Stimulated activated CD8-positive, alpha-beta memory T cell treated with anti-CD3 and anti-CD28 coated beads, Interleukin-4, amount 100 ng/mL, for 24 hours (primary cell): ENCODE results near the gene CX3CR1.
A peak's percentile ranks its signal among the peaks of the same experiment; 100 is the strongest.

Source experiments
- DNase-seq: peaks from one replicate; pipeline ENCODE4 v3.0.0-alpha.2; 2020; ENCODE audit warnings: low read depth

CX3CR1 gene

DNA sequence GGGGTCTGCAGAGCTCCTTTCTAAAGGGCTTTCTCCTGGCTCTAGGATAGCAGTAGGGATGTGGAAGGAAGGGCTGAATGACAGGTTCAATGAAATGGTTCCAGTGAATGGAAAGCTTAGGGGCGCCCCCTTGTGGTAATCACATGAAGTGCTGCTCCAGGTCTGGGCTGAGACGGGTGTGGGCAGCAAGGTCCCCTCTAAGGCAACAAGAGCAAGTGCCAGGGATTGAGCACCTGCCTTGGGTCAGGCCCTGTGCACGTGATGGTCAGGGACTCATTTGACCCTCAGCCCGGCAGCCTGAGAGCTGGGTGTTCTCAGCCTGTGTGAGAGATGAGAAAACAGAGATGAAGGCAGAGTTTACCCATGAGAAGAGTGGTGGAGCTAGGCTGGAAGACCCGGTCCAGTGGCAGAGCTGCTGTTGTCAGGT, 12.1 kb upstream of the CX3CR1 start:
- DNase-seq: peak; percentile 52

DNA sequence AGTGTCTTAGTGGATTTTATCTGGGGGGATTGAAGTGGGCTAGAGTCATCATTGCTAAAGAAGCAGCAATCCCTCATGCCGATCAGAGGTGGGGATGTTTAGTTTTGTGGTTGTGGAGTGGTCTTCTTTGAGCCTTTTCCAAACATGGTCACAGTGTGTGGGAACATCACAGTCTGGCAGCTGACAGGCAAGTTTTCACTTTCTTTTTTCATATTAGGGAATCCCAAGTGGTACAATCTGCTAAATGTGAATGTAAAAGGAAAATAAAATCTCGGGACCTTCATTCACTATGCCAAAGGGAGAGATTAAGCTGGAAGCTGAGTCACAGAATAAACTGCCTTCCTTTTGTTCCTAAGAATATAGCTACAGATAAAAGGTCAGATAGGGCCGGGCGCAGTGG, 10.4 kb upstream of the CX3CR1 start:
- no peak for DNase-seq

DNA sequence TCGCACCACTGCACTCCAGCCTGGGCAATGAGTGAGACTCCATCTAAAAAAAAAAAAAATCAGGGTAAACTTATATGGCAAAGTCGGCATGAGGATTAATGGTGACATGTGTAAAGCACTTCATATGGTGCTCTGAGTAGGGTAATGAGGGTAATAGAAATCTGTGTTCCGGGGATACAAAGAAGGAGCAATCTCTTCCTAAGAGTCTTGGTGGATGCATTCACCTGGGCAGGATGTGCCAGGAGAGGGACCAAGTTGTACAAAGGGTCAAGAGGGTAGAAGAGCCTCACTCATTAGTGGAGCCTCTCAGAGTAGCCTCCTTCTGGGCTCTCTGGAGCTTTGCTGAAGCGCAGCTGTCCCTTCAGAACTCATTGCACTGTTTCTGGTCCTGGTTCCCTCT, 9.3 kb upstream of the CX3CR1 start:
- no peak for DNase-seq

GRCh38 chr3:39288300-39288808, 8.5 kb upstream of the CX3CR1 start:
- DNase-seq: peak; percentile 75

GRCh38 chr3:39287216-39288164, 7.7 kb upstream of the CX3CR1 start:
- DNase-seq: no peak

GRCh38 chr3:39286771-39287170, 6.9 kb upstream of the CX3CR1 start:
- no peak for DNase-seq

DNA sequence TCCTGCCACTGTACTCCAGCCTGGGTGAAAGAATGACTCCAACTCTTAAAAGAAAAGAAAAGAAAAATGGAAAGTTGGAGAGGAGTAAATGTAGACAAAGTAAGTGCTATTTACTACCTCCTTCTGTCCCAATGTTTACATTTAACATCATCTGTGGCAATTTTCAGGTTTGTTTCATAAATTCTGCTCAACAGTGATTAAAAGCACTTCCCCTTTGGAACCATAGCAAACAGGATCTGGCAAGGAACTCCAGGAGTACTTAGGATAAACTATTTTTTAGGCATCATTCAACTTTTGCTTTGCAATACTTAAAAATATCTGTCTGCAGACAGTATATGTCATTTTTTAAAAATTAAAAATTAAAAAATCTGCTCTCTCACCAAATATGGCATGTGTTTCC, 5.5 kb upstream of the CX3CR1 start:
- DNase-seq: no peak

GRCh38 chr3:39284457-39284881, 4.6 kb upstream of the CX3CR1 start:
- DNase-seq: no peak

GRCh38 chr3:39282057-39282456, 2.2 kb upstream of the CX3CR1 start:
- DNase-seq: no peak

- no peak for DNase-seq
Observed at GRCh38 chr3:39281533-39281932, 1.7 kb upstream of the CX3CR1 start.

DNA sequence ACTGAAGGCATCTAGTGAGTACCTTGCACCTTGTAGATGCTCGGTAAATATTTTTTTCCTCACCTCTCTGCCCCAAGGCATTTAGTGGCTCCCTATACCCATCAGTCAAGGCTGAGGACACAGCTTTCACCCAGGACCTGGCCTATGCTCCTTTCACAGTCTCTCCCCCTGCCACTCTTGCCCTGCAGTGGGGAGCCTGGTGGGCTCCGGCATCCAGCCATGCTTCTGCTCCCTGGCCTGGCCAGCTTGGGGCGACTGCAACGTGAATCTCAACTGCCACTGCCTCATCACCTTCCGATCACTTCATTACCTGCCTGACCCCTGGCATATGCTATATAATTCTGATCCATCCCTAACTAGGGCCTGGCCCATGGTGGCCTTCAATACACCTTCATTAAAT, 735 bp upstream of the CX3CR1 start:
- no peak for DNase-seq

- no peak for DNase-seq
Observed at GRCh38 chr3:39278616-39278935, 1.3 kb downstream of the CX3CR1 start.

DNA sequence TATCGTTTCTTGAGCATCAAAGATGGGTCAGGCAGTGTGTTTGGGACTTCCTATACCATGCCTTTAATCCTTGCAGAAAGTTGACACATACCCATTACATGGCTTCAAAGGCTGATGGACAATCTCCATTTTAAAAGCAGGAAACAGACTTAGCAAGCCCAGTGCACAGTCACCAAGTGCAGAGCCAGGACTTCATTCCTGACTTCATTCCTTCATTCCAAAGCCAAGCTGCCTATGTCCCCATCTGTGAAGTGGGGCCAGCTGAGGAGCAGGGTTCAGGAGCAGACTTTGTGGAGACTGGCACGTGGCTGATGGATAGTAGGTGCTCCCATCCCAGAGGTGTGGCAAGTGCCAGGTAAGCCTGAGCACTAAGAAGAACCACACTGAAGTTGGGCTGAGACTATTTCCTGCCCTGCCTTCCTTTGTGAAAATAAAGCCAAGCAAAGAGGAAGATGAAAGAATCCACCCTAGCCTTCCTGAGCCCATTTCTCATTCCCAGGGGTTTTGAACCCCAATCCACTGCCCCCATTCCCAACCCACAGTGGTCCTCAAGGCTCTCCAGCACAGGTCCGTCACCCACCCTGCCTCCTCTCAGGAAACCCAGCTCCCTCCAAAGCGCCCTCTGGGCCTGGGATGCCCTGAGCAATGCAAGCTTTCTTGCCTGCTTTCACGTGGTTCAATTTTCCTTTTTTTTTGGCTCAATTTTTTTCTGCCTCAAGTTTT, 1.8 kb downstream of the CX3CR1 start:
- no peak for DNase-seq

DNA sequence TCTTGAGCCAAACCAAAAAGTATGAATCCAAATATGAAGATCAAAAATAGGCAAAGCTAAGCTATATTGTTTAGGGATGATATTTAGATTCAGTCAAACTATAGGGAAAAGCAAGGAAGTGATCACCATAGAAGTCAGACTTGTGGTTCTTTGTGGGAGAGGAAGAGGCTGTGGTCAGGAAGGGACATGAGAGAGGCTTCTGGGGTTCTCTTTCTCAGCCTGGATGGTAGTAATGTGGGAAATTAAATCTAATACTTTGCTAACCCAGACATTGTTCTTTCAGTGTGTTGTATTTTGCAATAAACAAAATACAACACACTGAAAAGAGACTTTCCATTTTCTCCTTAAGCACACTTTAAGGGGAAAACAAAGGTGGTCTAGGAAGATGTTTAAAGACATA, 3.1 kb downstream of the CX3CR1 start:
- DNase-seq: no peak

- no peak for DNase-seq
Observed at GRCh38 chr3:39275963-39276593, 3.8 kb downstream of the CX3CR1 start.

GRCh38 chr3:39275052-39275451, 4.8 kb downstream of the CX3CR1 start:
- DNase-seq: no peak

DNA sequence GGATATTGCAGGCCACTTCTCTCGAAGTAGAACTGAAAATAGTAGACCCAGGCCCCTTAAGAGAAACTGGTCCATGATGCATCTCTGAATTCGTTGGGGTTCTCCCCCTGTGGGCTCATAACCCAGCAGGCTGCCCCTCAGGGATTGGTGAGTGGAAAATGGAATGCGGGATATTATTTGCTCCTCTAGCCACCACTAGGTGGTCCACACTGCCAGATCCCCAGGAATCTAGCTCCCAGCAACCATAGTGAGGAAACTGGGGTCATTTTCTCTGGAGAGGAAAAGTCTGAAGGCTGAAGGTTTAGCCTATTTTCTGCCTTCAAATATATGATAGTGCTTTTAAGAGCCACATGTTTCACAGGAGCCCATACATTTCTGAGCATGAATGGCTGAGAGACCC, 6.7 kb downstream of the CX3CR1 start:
- no peak for DNase-seq

GRCh38 chr3:39272191-39272590, 7.6 kb downstream of the CX3CR1 start:
- DNase-seq: no peak

- DNase-seq: no peak
Observed at GRCh38 chr3:39271363-39271914, 8.4 kb downstream of the CX3CR1 start.

DNA sequence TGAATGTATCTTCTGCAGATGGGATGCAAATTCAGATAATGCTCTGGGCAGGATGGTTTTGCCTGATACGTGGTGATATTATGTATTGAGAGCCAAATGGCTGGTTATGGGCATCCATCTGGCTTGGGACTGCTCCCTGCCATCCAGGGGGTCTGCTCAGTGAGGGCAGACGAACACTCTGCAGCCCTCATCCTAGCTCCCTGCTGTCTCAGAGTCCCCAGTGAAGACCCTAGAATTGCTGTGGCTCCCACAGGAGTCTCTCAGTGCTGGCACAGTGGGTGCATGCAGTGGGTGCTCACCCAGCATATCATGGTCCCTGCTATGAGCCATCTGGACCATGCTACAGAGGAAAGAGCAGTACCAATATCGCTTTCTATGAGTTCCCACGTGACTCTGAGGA, 10.3 kb downstream of the CX3CR1 start:
- DNase-seq: no peak

- DNase-seq: no peak
Observed at GRCh38 chr3:39268549-39268900, 11.3 kb downstream of the CX3CR1 start.
